ENCODE measurements around the gene EXOC3.

DNA sequence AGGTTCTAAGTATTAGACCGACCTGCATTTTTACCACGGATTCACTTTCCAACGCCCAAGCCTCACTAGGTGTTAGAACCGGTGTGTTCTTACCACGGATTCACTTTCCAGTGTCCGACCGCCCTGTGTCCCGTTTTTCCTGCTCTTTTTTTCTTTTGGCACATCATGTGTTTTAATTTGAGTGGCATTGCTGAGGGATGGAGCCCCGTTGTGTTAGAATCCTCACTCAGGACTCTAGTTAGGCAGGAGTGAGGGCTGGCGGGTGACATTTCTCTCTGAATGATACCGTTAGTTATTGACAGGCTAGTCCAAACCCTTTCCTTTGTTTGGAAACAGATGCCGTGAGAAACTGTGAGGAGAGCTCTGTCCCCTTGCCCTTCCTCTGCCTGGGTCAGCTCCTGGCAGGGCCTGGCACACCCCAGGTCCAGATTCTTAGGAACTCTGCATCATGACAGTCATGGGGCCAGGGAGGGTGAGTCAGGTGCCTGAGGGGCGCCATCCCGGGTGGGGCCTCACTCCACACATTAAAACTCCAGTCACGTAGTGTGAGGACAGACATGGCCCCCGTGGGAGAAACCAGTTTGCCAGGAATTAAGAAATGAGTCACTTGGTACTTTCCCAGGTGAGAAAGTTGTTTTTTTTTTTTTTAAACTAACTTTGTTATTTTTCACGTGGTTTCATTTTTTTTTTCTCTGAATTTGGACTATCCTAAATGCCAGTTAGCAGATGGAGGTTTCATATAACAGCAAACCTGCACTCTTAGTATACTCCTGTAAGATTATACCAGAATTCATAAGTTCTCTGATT lies 15.8 kb downstream of the EXOC3 start:
- TF ChIP-seq ZNF274 (IDR thresholded peaks at IDR 0.05; ENCODE audit: low read depth, low read length) (no peak), YY1 (IDR thresholded peaks at IDR 0.05; ENCODE audit: insufficient read depth, insufficient read length) (no peak), SUZ12 (IDR thresholded peaks at IDR 0.05; ENCODE audit: extremely low read depth, insufficient read depth, insufficient read length) (no peak)

Data from NT2/D1 (cell line).